Mucosa of stomach (tissue), 1 donor: ENCODE results near the gene RFTN2.

Source experiments
- H3K27me3 ChIP-seq: one replicate; pipeline ENCODE4 v1.7.0; 2013; ENCODE audit warnings: mild to moderate bottlenecking, low read length; ENCODE audit not compliant: control insufficient read depth, insufficient read depth
- H3K36me3 ChIP-seq: one replicate; pipeline ENCODE4 v1.7.0; 2013; ENCODE audit warnings: low read length; ENCODE audit not compliant: control insufficient read depth, insufficient read depth
- H3K4me1 ChIP-seq: one replicate; pipeline ENCODE4 v1.7.0; 2013; ENCODE audit warnings: mild to moderate bottlenecking, low read length; ENCODE audit not compliant: control insufficient read depth, insufficient read depth
- H3K4me3 ChIP-seq: one replicate; pipeline ENCODE4 v1.7.0; 2013; ENCODE audit warnings: low read length
- H3K9ac ChIP-seq: one replicate; pipeline ENCODE4 v1.7.0; 2013; ENCODE audit warnings: mild to moderate bottlenecking, low read length, moderate library complexity
- H3K9me3 ChIP-seq: one replicate; pipeline ENCODE4 v1.7.0; 2013; ENCODE audit warnings: mild to moderate bottlenecking, low read length, moderate library complexity; ENCODE audit not compliant: control insufficient read depth
- donor health status: Pancreatic carcinoma.

Gene RFTN2

GRCh38 chr2:197620133-197620532 is 55.3 kb downstream of the RFTN2 start:
- no peaks in the 10 kb centered on the region for H3K36me3 ChIP-seq
- no peak overlapping the region for H3K4me3 ChIP-seq
- H3K9me3 ChIP-seq = no peaks in the 10 kb centered on the region
- H3K27me3 ChIP-seq = no peaks in the 10 kb centered on the region
- H3K9ac ChIP-seq = no peak overlapping the region
- H3K4me1 ChIP-seq = peaks cover under 1% of the 10 kb centered on the region

- H3K36me3 ChIP-seq = no peaks in the 10 kb centered on the region
- H3K4me3 ChIP-seq = no peak overlapping the region
- H3K9ac ChIP-seq = no peak overlapping the region
- H3K27me3 ChIP-seq = no peaks in the 10 kb centered on the region
- no peaks in the 10 kb centered on the region for H3K9me3 ChIP-seq
- peaks cover 11% of the 10 kb centered on the region for H3K4me1 ChIP-seq
These were observed 60.3 kb downstream of the RFTN2 start for GRCh38 chr2:197615016-197615652.

- H3K4me3 ChIP-seq = no peak overlapping the region
- H3K4me1 ChIP-seq = peaks cover 11% of the 10 kb centered on the region
- H3K27me3 ChIP-seq = no peaks in the 10 kb centered on the region
- no peaks in the 10 kb centered on the region for H3K9me3 ChIP-seq
- H3K9ac ChIP-seq = no peak overlapping the region
- no peaks in the 10 kb centered on the region for H3K36me3 ChIP-seq
These were observed 60.9 kb downstream of the RFTN2 start for GRCh38 chr2:197614532-197614931.

- Histone ChIP-seq H3K27me3 (no peaks in the 10 kb centered on the region), H3K9ac (no peak overlapping the region), H3K36me3 (no peaks in the 10 kb centered on the region), H3K4me3 (no peak overlapping the region), H3K4me1 (peaks cover 11% of the 10 kb centered on the region), H3K9me3 (no peaks in the 10 kb centered on the region)
These were observed 61.8 kb downstream of the RFTN2 start for GRCh38 chr2:197613509-197613987.

- H3K9me3 ChIP-seq = no peaks in the 10 kb centered on the region
These were observed 69.2 kb downstream of the RFTN2 start for GRCh38 chr2:197606180-197606579.

GRCh38 chr2:197604117-197604860 is 71.1 kb downstream of the RFTN2 start:
- H3K4me1 ChIP-seq = no peaks in the 10 kb centered on the region
- no peaks in the 10 kb centered on the region for H3K9me3 ChIP-seq
- no peak overlapping the region for H3K4me3 ChIP-seq
- no peaks in the 10 kb centered on the region for H3K27me3 ChIP-seq
- H3K9ac ChIP-seq = no peak overlapping the region
- no peaks in the 10 kb centered on the region for H3K36me3 ChIP-seq

More at GRCh38 chr2:197606180-197606579, 69.2 kb downstream of the RFTN2 start:
- Histone ChIP-seq H3K27me3 (no peaks in the 10 kb centered on the region), H3K4me1 (no peaks in the 10 kb centered on the region), H3K9ac (no peak overlapping the region), H3K36me3 (no peaks in the 10 kb centered on the region), H3K4me3 (no peak overlapping the region)

GRCh38 chr2:197601726-197602125 is 73.7 kb downstream of the RFTN2 start:
- Histone ChIP-seq H3K9ac (no peak overlapping the region), H3K9me3 (no peaks in the 10 kb centered on the region), H3K36me3 (no peaks in the 10 kb centered on the region), H3K27me3 (no peaks in the 10 kb centered on the region), H3K4me3 (no peak overlapping the region), H3K4me1 (no peaks in the 10 kb centered on the region)

- Histone ChIP-seq H3K9me3 (no peaks in the 10 kb centered on the region), H3K4me1 (no peaks in the 10 kb centered on the region), H3K36me3 (no peaks in the 10 kb centered on the region), H3K27me3 (no peaks in the 10 kb centered on the region), H3K4me3 (no peak overlapping the region), H3K9ac (no peak overlapping the region)
These were observed 75.1 kb downstream of the RFTN2 start for GRCh38 chr2:197600306-197600705.

GRCh38 chr2:197599285-197599965 is 76.0 kb downstream of the RFTN2 start:
- Histone ChIP-seq H3K4me3 (no peak overlapping the region), H3K9me3 (no peaks in the 10 kb centered on the region), H3K9ac (no peak overlapping the region), H3K36me3 (no peaks in the 10 kb centered on the region), H3K27me3 (no peaks in the 10 kb centered on the region), H3K4me1 (no peaks in the 10 kb centered on the region)

- Histone ChIP-seq H3K4me1 (no peaks in the 10 kb centered on the region), H3K9me3 (no peaks in the 10 kb centered on the region), H3K27me3 (no peaks in the 10 kb centered on the region), H3K36me3 (no peaks in the 10 kb centered on the region), H3K4me3 (no peak overlapping the region), H3K9ac (no peak overlapping the region)
These were observed 76.9 kb downstream of the RFTN2 start for GRCh38 chr2:197598450-197598849.

GRCh38 chr2:197597166-197597565 is 78.2 kb downstream of the RFTN2 start:
- Histone ChIP-seq H3K4me3 (no peak overlapping the region), H3K4me1 (no peaks in the 10 kb centered on the region), H3K9me3 (no peaks in the 10 kb centered on the region), H3K9ac (no peak overlapping the region), H3K27me3 (no peaks in the 10 kb centered on the region), H3K36me3 (no peaks in the 10 kb centered on the region)

GRCh38 chr2:197596766-197597165 is 78.6 kb downstream of the RFTN2 start:
- H3K4me3 ChIP-seq = no peak overlapping the region
- H3K4me1 ChIP-seq = no peaks in the 10 kb centered on the region
- no peaks in the 10 kb centered on the region for H3K27me3 ChIP-seq
- H3K9ac ChIP-seq = no peak overlapping the region
- no peaks in the 10 kb centered on the region for H3K9me3 ChIP-seq
- H3K36me3 ChIP-seq = no peaks in the 10 kb centered on the region
